ENCODE data around the gene RBL2.
"Not testable (repeated sequence)": the region's sequence is repeated elsewhere in the genome, so short reads cannot be mapped to it uniquely, and the experiment has no call there.

RBL2 gene

DNA sequence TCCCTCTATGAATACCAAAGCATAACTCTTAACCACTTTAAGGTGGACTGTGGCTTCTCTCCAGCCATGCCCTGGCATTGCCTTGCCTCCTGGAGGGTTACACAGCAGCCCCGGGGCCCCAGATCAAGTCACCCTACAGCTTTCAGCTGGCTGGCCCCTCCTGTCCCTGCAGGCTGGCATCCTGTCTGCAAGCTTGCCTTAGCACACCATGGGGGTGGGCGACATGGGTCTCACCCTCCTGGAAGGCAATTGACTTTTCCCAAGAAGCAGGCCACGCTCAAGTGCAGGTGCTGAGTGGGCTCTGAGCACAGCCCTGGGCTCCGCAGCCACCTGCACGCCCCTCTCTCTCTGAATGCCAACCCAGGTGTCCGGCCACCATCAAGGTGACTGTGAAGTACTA lies 94.5 kb downstream of the RBL2 start:
- H3K36me3 Mint-ChIP-seq: no peaks in the 10 kb centered on the region
- H3K4me3 Mint-ChIP-seq: no peak overlapping the region
- H3K4me1 Mint-ChIP-seq: peaks cover 14% of the 10 kb centered on the region
- DNase-seq (ENCODE audit: low spot score in 2 of 2): no peak
- H3K9me3 Mint-ChIP-seq: no peaks in the 10 kb centered on the region
- no peak overlapping the region for H3K27ac Mint-ChIP-seq
- ATAC-seq: no peak

DNA sequence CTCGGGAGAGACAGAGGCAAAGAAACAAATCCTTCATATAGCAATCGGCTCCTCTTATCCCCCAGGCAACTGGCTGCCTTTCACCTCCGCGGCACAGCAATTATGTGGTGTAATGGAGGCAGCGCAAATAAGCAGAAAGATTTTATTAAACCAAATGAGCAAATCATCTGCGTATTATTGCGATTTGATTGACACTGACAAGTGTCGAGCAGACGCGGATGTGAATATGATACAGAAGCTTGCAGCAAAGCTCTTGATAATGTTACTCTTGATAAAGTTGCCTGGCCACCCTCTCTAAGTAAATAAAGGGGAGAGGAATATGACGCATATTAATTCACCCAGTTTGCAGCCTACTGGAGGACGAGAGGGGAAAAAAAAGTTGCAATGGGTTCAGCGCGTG lies 95.2 kb downstream of the RBL2 start:
- Mint-ChIP-seq H3K4me1 (peaks cover 19% of the 10 kb centered on the region), H3K36me3 (no peaks in the 10 kb centered on the region), H3K9me3 (no peaks in the 10 kb centered on the region), H3K27ac (no peak overlapping the region), H3K4me3 (no peak overlapping the region)
- DNase-seq (ENCODE audit: low spot score in 2 of 2) (no peak), ATAC-seq (no peak)

DNA sequence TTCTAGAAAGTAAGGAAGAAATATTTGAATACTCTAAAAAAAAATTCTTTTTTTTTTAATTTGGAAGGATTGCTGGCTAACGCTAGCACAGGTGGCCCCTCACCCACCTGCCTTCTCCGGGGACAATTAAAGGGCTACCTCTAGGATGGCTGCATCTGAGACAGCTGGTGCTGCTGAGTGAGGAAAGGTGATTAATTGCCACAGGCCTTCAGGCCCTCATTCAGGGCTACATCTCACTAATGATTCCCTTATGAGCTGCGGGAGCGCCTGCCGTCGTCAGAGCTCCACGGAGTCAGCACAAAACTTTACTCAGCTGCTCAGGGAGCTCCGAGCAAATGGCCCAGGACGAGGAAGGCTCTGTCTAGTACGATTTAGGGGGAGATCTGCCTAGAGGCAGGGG lies 95.8 kb downstream of the RBL2 start:
- peaks cover 25% of the 10 kb centered on the region for H3K4me1 Mint-ChIP-seq
- ATAC-seq: no peak
- no peak overlapping the region for H3K27ac Mint-ChIP-seq

DNA sequence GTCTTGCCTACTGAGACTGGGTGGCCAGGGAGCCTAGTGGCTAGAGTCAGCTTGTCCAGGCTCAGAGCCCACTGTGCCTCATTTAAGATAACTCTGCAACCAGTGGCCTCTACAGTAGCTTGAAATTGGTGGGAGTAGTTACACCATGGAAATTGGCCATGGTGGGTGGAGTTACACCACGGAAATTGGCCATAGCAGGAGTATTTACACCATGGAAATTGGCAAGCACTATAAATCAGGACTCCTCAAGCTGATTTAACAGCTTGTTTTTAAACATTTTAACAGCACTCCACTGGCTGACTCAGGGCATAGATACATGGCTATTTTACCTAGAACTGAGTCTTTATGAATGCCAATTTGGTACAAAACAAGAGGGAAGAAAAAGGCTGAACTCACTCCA lies 96.5 kb downstream of the RBL2 start:
- no peak overlapping the region for H3K4me3 Mint-ChIP-seq
- no peak for DNase-seq (ENCODE audit: low spot score in 2 of 2)
- H3K9me3 Mint-ChIP-seq: no peaks in the 10 kb centered on the region
- H3K36me3 Mint-ChIP-seq: no peaks in the 10 kb centered on the region
- peaks cover 32% of the 10 kb centered on the region for H3K4me1 Mint-ChIP-seq
- H3K27ac Mint-ChIP-seq: no peak overlapping the region
- ATAC-seq: no peak

More for the DNA sequence above, 95.8 kb downstream of the RBL2 start:
- H3K4me3 Mint-ChIP-seq: no peak overlapping the region
- no peaks in the 10 kb centered on the region for H3K36me3 Mint-ChIP-seq
- no peaks in the 10 kb centered on the region for H3K9me3 Mint-ChIP-seq
- no peak for DNase-seq (ENCODE audit: low spot score in 2 of 2)

DNA sequence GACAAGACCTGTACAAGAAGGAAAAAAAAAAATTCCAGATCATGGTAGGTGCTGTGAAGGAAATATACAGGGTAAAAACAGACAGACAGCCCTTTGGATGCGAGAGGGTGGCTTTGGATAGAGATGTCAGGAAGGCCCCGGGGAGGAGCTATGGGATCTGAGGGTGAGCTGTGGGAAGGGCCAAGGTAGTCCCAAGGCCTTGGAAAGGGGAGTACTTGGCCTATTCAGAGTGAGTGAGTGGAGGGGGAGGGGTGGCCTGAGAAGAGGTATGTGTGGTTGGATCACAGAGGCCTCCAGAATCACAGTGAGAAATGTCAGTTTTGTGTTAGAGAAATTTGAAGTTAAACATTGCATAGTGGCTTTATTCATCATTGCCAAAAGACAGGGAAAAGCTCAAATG lies 99.9 kb downstream of the RBL2 start:
- peak overlapping the region; percentile 32 for H3K4me3 Mint-ChIP-seq
- H3K9me3 Mint-ChIP-seq: no peaks in the 10 kb centered on the region
- DNase-seq (ENCODE audit: low spot score in 2 of 2) (no peak), ATAC-seq (no peak)
- H3K27ac Mint-ChIP-seq: peak overlapping the region; percentile 65
- peaks cover 58% of the 10 kb centered on the region for H3K4me1 Mint-ChIP-seq
- no peaks in the 10 kb centered on the region for H3K36me3 Mint-ChIP-seq

DNA sequence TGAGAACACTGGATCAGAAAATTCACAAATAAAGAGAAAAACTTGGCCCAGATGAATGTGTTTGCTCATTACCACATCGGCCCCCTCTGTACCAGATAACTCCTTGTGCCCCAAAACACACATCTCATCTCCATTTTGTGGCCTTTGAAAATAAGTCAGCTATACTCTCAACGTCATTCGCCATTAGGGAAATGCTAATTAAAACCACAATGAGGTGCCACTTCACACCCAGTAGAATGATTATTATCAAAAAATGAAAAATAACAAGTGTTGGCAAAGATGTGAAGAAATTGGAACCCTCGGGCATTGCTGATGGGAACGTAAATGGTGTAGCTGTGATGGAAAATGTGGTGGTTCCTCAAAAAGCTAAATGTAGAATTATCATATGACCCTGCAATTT lies 103.4 kb downstream of the RBL2 start:
- Mint-ChIP-seq H3K9me3 (no peaks in the 10 kb centered on the region), H3K27ac (peak overlapping the region; percentile 59), H3K36me3 (no peaks in the 10 kb centered on the region), H3K4me1 (peaks cover 50% of the 10 kb centered on the region), H3K4me3 (no peak overlapping the region)
- ATAC-seq: no peak
- DNase-seq (ENCODE audit: low spot score in 2 of 2): no peak

DNA sequence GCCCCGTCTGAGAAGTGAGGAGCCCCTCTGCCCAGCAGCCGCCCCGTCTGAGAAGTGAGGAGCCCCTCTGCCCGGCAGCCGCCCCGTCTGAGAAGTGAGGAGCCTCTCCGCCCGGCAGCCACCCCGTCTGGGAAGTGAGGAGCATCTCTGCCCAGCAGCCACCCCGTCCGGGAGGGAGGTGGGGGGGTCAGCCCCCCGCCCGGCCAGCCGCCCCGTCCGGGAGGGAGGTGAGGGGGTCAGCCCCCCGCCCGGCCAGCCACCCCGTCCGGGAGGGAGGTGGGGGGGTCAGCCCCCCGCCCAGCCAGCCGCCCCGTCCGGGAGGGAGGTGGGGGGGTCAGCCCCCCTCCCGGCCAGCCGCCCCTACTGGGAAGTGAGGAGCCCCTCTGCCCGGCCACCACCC lies 105.1 kb downstream of the RBL2 start:
- not testable (repeated sequence) for ATAC-seq

DNA sequence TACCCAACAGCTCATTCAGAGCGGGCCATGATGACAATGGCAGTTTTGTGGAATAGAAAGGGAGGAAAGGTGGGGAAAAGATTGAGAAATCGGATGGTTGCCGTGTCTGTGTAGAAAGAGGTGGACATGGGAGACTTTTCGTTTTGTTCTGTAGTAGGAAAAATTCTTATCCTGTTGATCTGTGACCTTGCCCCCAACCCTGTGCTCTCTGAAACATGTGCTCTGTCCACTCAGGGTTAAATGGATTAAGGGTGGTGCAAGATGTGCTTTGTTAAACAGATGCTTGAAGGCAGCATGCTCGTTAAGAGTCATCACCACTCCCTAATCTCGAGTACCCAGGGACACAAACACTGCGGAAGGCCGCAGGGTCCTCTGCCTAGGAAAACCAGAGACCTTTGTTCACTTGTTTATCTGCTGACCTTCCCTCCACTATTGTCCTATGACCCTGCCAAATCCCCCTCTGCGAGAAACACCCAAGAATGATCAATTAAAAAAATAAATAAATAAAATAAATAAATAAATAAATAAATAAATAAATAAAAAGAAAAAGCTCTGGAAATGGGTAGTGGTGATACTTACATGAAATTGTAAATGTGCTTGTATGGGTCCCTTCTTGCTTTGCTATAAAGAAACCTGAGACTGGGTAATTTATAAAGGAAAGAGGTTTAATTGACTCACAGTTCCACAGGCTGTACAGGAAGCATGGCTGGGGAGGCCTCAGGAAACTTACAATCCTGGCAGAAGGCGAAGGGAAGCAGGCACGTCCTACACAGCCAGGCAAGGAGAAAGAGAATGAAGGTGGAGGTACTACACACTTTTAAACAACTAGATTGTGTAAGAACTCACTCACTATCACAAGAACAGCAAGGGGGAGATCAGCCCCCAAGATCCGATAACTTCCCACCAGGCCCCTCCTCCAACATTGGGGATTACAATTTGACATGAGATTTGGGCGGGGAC lies 105.8 kb downstream of the RBL2 start:
- H3K9me3 Mint-ChIP-seq; H3K27ac Mint-ChIP-seq; H3K36me3 Mint-ChIP-seq; H3K4me3 Mint-ChIP-seq; DNase-seq (ENCODE audit: low spot score in 2 of 2); ATAC-seq: not testable (repeated sequence)
- H3K4me1 Mint-ChIP-seq: peaks cover 42% of the 10 kb centered on the region

More for the DNA sequence above, 105.1 kb downstream of the RBL2 start:
- not testable (repeated sequence) for H3K4me3 Mint-ChIP-seq; H3K27ac Mint-ChIP-seq; H3K36me3 Mint-ChIP-seq; DNase-seq (ENCODE audit: low spot score in 2 of 2); H3K9me3 Mint-ChIP-seq
- H3K4me1 Mint-ChIP-seq: peaks cover 44% of the 10 kb centered on the region

Data from stimulated activated effector memory CD8-positive, alpha-beta T cell treated with anti-CD3 and anti-CD28 coated beads, Interleukin-12 subunit alpha, Interleukin-12 subunit beta, amount 100 ng/mL, for 72 hours (primary cell).